CD4-positive, alpha-beta memory T cell (primary cell): ENCODE results near the gene GRAMD1B. TPM values are rescaled to one million over a fixed set of nuclear protein-coding genes. Genes with fewer than 3 reads are reported as not detected.
A peak's percentile ranks its signal among the peaks of the same experiment; 100 is the strongest.

Experiments
- CTCF ChIA-PET: fragments of 350-600 bp; sonication (Branson Sonifier 250); formaldehyde crosslinking; loops from one replicate; lab custom pipeline; 2021; ENCODE audit warnings: inconsistent platforms; ENCODE audit not compliant: partially characterized antibody; lab: Charles Lee
- POLR2A ChIA-PET: fragments of 350-600 bp; sonication (Branson Sonifier 250); formaldehyde crosslinking; loops from one replicate; lab custom pipeline; 2021; ENCODE audit not compliant: partially characterized antibody; lab: Charles Lee
- DNase-seq, 5 donors: peaks; one replicate each; pipeline versions ENCODE4 v3.0.0 to v3.0.0-alpha.2; 2020 to 2022; ENCODE audit warnings: mixed read lengths in 1 of 5
- H3K27ac ChIP-seq: one replicate; pipeline ENCODE4 v1.7.0; 2013; ENCODE audit warnings: low read depth, low read length
- H3K27me3 ChIP-seq: 2 replicates; pipeline ENCODE4 v1.7.0; 2013; ENCODE audit warnings: mild to moderate bottlenecking, low read length, moderate library complexity; ENCODE audit not compliant: insufficient read depth
- H3K36me3 ChIP-seq: 2 replicates; pipeline ENCODE4 v1.7.0; 2013; ENCODE audit warnings: mild to moderate bottlenecking, low read length, moderate library complexity; ENCODE audit not compliant: insufficient read depth
- H3K4me1 ChIP-seq: 2 replicates; pipeline ENCODE4 v1.7.0; 2013; ENCODE audit warnings: mild to moderate bottlenecking, low read length, moderate library complexity; ENCODE audit not compliant: insufficient read depth
- H3K4me3 ChIP-seq, 2 donors: one replicate each; pipeline ENCODE4 v1.7.0; 2013; ENCODE audit warnings: low read length in 2 of 2, mild to moderate bottlenecking in 1 of 2
- H3K9me3 ChIP-seq, 2 donors: one replicate each; pipeline ENCODE4 v1.7.0; 2013; ENCODE audit warnings: low read length in 2 of 2, control low read depth in 1 of 2; ENCODE audit not compliant: control insufficient read depth in 1 of 2
- H3K27ac Mint-ChIP-seq, 7 donors: one replicate each; pipeline ENCODE4 v1.8.0; 2020 to 2021; ENCODE audit warnings: mixed read lengths in 7 of 7, mild to moderate bottlenecking in 6 of 7, inconsistent platforms in 3 of 7, moderate library complexity in 3 of 7
- H3K27me3 Mint-ChIP-seq, 2 donors: one replicate each; pipeline ENCODE4 v1.8.0; 2020 to 2021; ENCODE audit warnings: mixed read lengths in 2 of 2
- H3K36me3 Mint-ChIP-seq, 2 donors: one replicate each; pipeline ENCODE4 v1.8.0; 2020 to 2021; ENCODE audit warnings: mixed read lengths in 2 of 2, inconsistent platforms in 1 of 2, mild to moderate bottlenecking in 1 of 2
- H3K4me1 Mint-ChIP-seq, 4 donors: one replicate each; pipeline ENCODE4 v1.8.0; 2020 to 2021; ENCODE audit warnings: mixed read lengths in 4 of 4, mild to moderate bottlenecking in 1 of 4
- H3K4me3 Mint-ChIP-seq, 8 donors: one replicate each; pipeline ENCODE4 v1.8.0; 2020 to 2021; ENCODE audit warnings: mixed read lengths in 8 of 8, mild to moderate bottlenecking in 7 of 8, moderate library complexity in 6 of 8, inconsistent platforms in 3 of 8
- H3K9me3 Mint-ChIP-seq, 8 donors: one replicate each; pipeline ENCODE4 v1.8.0; 2020 to 2021; ENCODE audit warnings: mixed read lengths in 8 of 8, mild to moderate bottlenecking in 5 of 8, inconsistent platforms in 3 of 8, moderate library complexity in 1 of 8
- intact Hi-C: fragments of 100-400 bp; cut with micrococcal nuclease; formaldehyde crosslinking; loops from one replicate; pipeline ENCODE4 v1.15.1; 2023
- polyA plus RNA-seq, 2 donors: library from polyadenylated mRNA; unstranded; fragments of 300-500 nt; fragmentation: Illumina TruSeq; gene quantifications; one replicate each; pipeline ENCODE4 v1.2.3, GENCODE V29; 2021
- total RNA-seq, 2 experiments: library from RNA; stranded (reverse); gene quantifications; one replicate each; pipeline ENCODE4 v1.2.3, GENCODE V29; 2021

Gene GRAMD1B
- total and polyA plus RNA-seq, 4 experiments from 2014 or later, result 4.2 to 26.0 (median 12.4) TPM

GRCh38 chr11:123405123-123405592 lies 24.9 kb upstream of the GRAMD1B start:
- Mint-ChIP-seq H3K27ac (peak overlapping the region in 1 of 7 donors; percentile 51), H3K4me3 (no peak overlapping the region)
- intact Hi-C loops, result no loop called here

GRCh38 chr11:123406441-123407129 lies 23.5 kb upstream of the GRAMD1B start:
- Histone ChIP-seq H3K27ac (no peak overlapping the region), H3K4me3 (no peak overlapping the region), H3K27me3 (no peaks in the 10 kb centered on the region), H3K36me3 (no peaks in the 10 kb centered on the region), H3K9me3 (no peaks in the 10 kb centered on the region), H3K4me1 (no peaks in the 10 kb centered on the region)
- H3K27me3 Mint-ChIP-seq, result peaks cover 2 to 8% of the 10 kb centered on the region in 2 donors
- intact Hi-C loops, result loop anchor here (1.0 to 2.0 kb wide), 5 partner anchors 24 to 170 kb away; partner anchors contain the start of gene GRAMD1B
- CTCF ChIA-PET, result interaction anchor here (0.8 to 7.9 kb wide), 36 partner anchors 10 to 174 kb away, joined by 3 to 433 read pairs (median 6); partner anchors contain the start of gene GRAMD1B
- peak overlapping the region in 1 of 7 donors; percentile 19 for H3K27ac Mint-ChIP-seq
- DNase-seq, result no peak
- POLR2A ChIA-PET, result interaction anchor here (0.6 to 2.3 kb wide), 6 partner anchors 23 to 104 kb away, joined by 3 to 20 read pairs (median 5); partner anchors contain the start of gene GRAMD1B
- H3K4me1 Mint-ChIP-seq, result peaks cover 0 to 3% (median 0%) of the 10 kb centered on the region in 4 donors
- no peak overlapping the region for H3K4me3 Mint-ChIP-seq
- H3K36me3 Mint-ChIP-seq, result no peaks in the 10 kb centered on the region
- no peaks in the 10 kb centered on the region for H3K9me3 Mint-ChIP-seq

More at GRCh38 chr11:123405123-123405592, 24.9 kb upstream of the GRAMD1B start:
- H3K4me3 ChIP-seq, result no peak overlapping the region
- H3K36me3 ChIP-seq, result no peaks in the 10 kb centered on the region
- no peak for DNase-seq
- no peak overlapping the region for H3K27ac ChIP-seq
- H3K36me3 Mint-ChIP-seq, result no peaks in the 10 kb centered on the region
- H3K9me3 Mint-ChIP-seq, result no peaks in the 10 kb centered on the region
- H3K4me1 ChIP-seq, result no peaks in the 10 kb centered on the region
- POLR2A ChIA-PET, result no interaction called here
- H3K27me3 ChIP-seq, result no peaks in the 10 kb centered on the region
- peaks cover 2 to 7% of the 10 kb centered on the region in 2 donors for H3K27me3 Mint-ChIP-seq
- peaks cover 0 to 3% (median 0%) of the 10 kb centered on the region in 4 donors for H3K4me1 Mint-ChIP-seq
- CTCF ChIA-PET, result interaction anchor here (1.7 to 7.9 kb wide), 5 partner anchors 16 to 104 kb away, joined by 3 to 433 read pairs (median 50); partner anchors contain the start of gene GRAMD1B
- H3K9me3 ChIP-seq, result no peaks in the 10 kb centered on the region

GRCh38 chr11:123407130-123407995 lies 22.7 kb upstream of the GRAMD1B start:
- intact Hi-C loops, result loop anchor here (1.0 to 2.0 kb wide), 5 partner anchors 23 to 169 kb away; partner anchors contain the start of gene GRAMD1B
- Histone ChIP-seq H3K4me1 (no peaks in the 10 kb centered on the region), H3K27me3 (no peaks in the 10 kb centered on the region), H3K36me3 (no peaks in the 10 kb centered on the region), H3K4me3 (no peak overlapping the region), H3K9me3 (no peaks in the 10 kb centered on the region), H3K27ac (no peak overlapping the region)
- Mint-ChIP-seq H3K27ac (peak overlapping the region in 1 of 7 donors; percentile 43), H3K9me3 (no peaks in the 10 kb centered on the region), H3K36me3 (no peaks in the 10 kb centered on the region), H3K27me3 (peaks cover 2 to 8% of the 10 kb centered on the region in 2 donors), H3K4me1 (peaks cover 0 to 3% (median 0%) of the 10 kb centered on the region in 4 donors), H3K4me3 (peak overlapping the region in 1 of 8 donors; percentile 60)
- peak; percentile 60 to 72 (median 68) for DNase-seq
- ChIA-PET CTCF (interaction anchor here (0.8 to 7.9 kb wide), 47 partner anchors 9 to 301 kb away, joined by 3 to 433 read pairs (median 4); partner anchors contain the start of gene GRAMD1B), POLR2A (interaction anchor here (0.6 to 2.3 kb wide), 8 partner anchors 19 to 105 kb away, joined by 3 to 20 read pairs (median 3); partner anchors contain the start of gene GRAMD1B)

GRCh38 chr11:123407996-123408597 lies 22.0 kb upstream of the GRAMD1B start:
- intact Hi-C loops, result loop anchor here (1.0 to 2.0 kb wide), 5 partner anchors 22 to 169 kb away; partner anchors contain the start of gene GRAMD1B
- no peak overlapping the region for H3K27ac ChIP-seq
- H3K4me1 ChIP-seq, result no peaks in the 10 kb centered on the region
- H3K9me3 Mint-ChIP-seq, result no peaks in the 10 kb centered on the region
- DNase-seq, result no peak
- no peaks in the 10 kb centered on the region for H3K27me3 ChIP-seq
- ChIA-PET CTCF (interaction anchor here (0.8 to 7.9 kb wide), 43 partner anchors 8 to 300 kb away, joined by 3 to 433 read pairs (median 5); partner anchors contain the start of gene GRAMD1B), POLR2A (interaction anchor here (1.0 to 2.3 kb wide), 6 partner anchors 19 to 71 kb away, joined by 3 to 20 read pairs (median 5); partner anchors contain the start of gene GRAMD1B)
- no peak overlapping the region for H3K4me3 ChIP-seq
- H3K4me1 Mint-ChIP-seq, result peaks cover 0 to 3% (median 0%) of the 10 kb centered on the region in 4 donors
- peaks cover 2 to 8% of the 10 kb centered on the region in 2 donors for H3K27me3 Mint-ChIP-seq
- no peaks in the 10 kb centered on the region for H3K36me3 ChIP-seq
- H3K36me3 Mint-ChIP-seq, result no peaks in the 10 kb centered on the region
- H3K4me3 Mint-ChIP-seq, result no peak overlapping the region
- H3K9me3 ChIP-seq, result no peaks in the 10 kb centered on the region
- H3K27ac Mint-ChIP-seq, result no peak overlapping the region

- peaks cover 0 to 3% (median 0%) of the 10 kb centered on the region in 4 donors for H3K4me1 Mint-ChIP-seq
- no peaks in the 10 kb centered on the region for H3K4me1 ChIP-seq
Measured at GRCh38 chr11:123408619-123409455, 21.2 kb upstream of the GRAMD1B start.

More at GRCh38 chr11:123408619-123409455, 21.2 kb upstream of the GRAMD1B start:
- ChIA-PET CTCF (interaction anchor here (1.2 to 7.9 kb wide), 20 partner anchors 10 to 168 kb away, joined by 3 to 433 read pairs (median 9); partner anchors contain the start of gene GRAMD1B), POLR2A (interaction anchor here (1.0 to 2.3 kb wide), 3 partner anchors 18 to 70 kb away, joined by 3 to 20 read pairs (median 17); no protein-coding TSS in a partner anchor)
- Histone ChIP-seq H3K4me3 (no peak overlapping the region), H3K27ac (no peak overlapping the region), H3K36me3 (no peaks in the 10 kb centered on the region), H3K27me3 (no peaks in the 10 kb centered on the region), H3K9me3 (no peaks in the 10 kb centered on the region)
- Mint-ChIP-seq H3K4me3 (no peak overlapping the region), H3K36me3 (no peaks in the 10 kb centered on the region), H3K9me3 (no peaks in the 10 kb centered on the region), H3K27me3 (peaks cover 2 to 8% of the 10 kb centered on the region in 2 donors), H3K27ac (peak overlapping the region in 1 of 7 donors; percentile 42)
- no peak for DNase-seq
- intact Hi-C loops, result no loop called here
